ENCODE data around the gene MTFP1. TPM values are rescaled to one million over a fixed set of nuclear protein-coding genes. Genes with fewer than 3 reads are reported as not detected.

MTFP1 gene
- total and polyA plus RNA-seq, 9 of the 15 experiments (the other 6 are each of a cell fraction or from before 2014, with no cell fraction given) = 10.7 to 52.0 (median 30.1) TPM

DNA sequence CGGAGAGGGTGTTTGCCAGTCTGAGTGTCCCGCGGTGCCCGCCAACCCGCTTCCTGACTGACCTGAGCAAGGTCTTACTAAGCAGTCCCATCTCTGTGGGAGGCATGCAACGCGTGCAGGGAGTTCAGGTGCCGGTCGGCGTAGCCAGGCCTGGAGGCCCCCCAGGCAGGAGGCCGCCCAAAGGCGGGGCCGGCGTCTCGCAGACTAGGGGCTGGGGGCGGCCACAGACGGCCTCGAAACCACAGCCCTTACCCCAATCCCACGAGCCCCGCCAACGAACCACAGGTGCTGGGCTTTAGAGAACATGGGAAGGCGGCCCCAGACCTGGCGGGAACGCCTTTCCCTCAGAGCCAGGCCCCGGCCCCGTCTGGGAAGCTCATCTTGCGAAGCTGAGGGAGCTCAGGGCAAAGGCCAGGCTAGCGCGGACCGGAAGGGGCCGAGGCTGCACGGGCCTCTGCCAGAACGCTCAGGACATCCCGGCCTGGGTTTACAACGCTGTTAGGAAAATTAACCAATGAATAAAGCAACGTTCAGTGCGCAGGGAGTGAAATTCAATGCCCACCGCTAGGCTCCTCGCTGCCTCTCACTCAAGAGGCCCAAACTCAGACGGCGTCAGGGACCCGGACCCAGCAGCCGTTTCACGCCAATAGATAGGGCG lies 2.1 kb upstream of the MTFP1 start (continued):
- TF ChIP-seq, protein P1, sequence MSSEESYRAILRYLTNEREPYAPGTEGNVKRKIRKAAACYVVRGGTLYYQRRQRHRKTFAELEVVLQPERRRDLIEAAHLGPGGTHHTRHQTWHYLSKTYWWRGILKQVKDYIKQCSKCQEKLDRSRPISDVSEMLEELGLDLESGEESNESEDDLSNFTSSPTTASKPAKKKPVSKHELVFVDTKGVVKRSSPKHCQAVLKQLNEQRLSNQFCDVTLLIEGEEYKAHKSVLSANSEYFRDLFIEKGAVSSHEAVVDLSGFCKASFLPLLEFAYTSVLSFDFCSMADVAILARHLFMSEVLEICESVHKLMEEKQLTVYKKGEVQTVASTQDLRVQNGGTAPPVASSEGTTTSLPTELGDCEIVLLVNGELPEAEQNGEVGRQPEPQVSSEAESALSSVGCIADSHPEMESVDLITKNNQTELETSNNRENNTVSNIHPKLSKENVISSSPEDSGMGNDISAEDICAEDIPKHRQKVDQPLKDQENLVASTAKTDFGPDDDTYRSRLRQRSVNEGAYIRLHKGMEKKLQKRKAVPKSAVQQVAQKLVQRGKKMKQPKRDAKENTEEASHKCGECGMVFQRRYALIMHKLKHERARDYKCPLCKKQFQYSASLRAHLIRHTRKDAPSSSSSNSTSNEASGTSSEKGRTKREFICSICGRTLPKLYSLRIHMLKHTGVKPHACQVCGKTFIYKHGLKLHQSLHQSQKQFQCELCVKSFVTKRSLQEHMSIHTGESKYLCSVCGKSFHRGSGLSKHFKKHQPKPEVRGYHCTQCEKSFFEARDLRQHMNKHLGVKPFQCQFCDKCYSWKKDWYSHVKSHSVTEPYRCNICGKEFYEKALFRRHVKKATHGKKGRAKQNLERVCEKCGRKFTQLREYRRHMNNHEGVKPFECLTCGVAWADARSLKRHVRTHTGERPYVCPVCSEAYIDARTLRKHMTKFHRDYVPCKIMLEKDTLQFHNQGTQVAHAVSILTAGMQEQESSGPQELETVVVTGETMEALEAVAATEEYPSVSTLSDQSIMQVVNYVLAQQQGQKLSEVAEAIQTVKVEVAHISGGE (CRISPR knock-in tag; IDR thresholded peaks at IDR 0.05) = peak in 1 of 3 experiments; percentile 19; a peak in 1 of 6 replicates
- TF ChIP-seq KAT2B (IDR thresholded peaks at IDR 0.05; ENCODE audit: low read depth, low read length) (no peak), ZNF324 (CRISPR knock-in tag; IDR thresholded peaks at IDR 0.05) (no peak), ZKSCAN8 (CRISPR knock-in tag; IDR thresholded peaks at IDR 0.05) (0 out of 2 replicates have a peak, but pooled peaks have one; percentile 10), POLR2H (tag; IDR thresholded peaks at IDR 0.05; ENCODE audit: low read depth) (peak; percentile 45; the same call in 1 of the 2 replicates), ZNF592 (IDR thresholded peaks at IDR 0.05) (peak; percentile 54), RBBP5 (IDR thresholded peaks at IDR 0.05; ENCODE audit: borderline replicate concordance, insufficient read depth, low read length, poor library complexity, severe bottlenecking) (peak; percentile 19)
- TF ChIP-seq, protein P2, sequence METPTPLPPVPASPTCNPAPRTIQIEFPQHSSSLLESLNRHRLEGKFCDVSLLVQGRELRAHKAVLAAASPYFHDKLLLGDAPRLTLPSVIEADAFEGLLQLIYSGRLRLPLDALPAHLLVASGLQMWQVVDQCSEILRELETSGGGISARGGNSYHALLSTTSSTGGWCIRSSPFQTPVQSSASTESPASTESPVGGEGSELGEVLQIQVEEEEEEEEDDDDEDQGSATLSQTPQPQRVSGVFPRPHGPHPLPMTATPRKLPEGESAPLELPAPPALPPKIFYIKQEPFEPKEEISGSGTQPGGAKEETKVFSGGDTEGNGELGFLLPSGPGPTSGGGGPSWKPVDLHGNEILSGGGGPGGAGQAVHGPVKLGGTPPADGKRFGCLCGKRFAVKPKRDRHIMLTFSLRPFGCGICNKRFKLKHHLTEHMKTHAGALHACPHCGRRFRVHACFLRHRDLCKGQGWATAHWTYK (CRISPR knock-in tag; IDR thresholded peaks at IDR 0.05) = no peak
- TF ChIP-seq, protein P3, sequence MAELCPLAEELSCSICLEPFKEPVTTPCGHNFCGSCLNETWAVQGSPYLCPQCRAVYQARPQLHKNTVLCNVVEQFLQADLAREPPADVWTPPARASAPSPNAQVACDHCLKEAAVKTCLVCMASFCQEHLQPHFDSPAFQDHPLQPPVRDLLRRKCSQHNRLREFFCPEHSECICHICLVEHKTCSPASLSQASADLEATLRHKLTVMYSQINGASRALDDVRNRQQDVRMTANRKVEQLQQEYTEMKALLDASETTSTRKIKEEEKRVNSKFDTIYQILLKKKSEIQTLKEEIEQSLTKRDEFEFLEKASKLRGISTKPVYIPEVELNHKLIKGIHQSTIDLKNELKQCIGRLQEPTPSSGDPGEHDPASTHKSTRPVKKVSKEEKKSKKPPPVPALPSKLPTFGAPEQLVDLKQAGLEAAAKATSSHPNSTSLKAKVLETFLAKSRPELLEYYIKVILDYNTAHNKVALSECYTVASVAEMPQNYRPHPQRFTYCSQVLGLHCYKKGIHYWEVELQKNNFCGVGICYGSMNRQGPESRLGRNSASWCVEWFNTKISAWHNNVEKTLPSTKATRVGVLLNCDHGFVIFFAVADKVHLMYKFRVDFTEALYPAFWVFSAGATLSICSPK (IDR thresholded peaks at IDR 0.05; ENCODE audit: borderline replicate concordance) = no peak
- TF ChIP-seq, protein P4, sequence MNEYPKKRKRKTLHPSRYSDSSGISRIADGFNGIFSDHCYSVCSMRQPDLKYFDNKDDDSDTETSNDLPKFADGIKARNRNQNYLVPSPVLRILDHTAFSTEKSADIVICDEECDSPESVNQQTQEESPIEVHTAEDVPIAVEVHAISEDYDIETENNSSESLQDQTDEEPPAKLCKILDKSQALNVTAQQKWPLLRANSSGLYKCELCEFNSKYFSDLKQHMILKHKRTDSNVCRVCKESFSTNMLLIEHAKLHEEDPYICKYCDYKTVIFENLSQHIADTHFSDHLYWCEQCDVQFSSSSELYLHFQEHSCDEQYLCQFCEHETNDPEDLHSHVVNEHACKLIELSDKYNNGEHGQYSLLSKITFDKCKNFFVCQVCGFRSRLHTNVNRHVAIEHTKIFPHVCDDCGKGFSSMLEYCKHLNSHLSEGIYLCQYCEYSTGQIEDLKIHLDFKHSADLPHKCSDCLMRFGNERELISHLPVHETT (CRISPR knock-in tag; conservative IDR thresholded peaks at IDR 0.05 in 1 of 2, IDR thresholded peaks at IDR 0.05 in 1 of 2) = peak in 1 of 2 experiments; percentile 20; a peak in 1 of 4 replicates
- TF ChIP-seq, protein P5, sequence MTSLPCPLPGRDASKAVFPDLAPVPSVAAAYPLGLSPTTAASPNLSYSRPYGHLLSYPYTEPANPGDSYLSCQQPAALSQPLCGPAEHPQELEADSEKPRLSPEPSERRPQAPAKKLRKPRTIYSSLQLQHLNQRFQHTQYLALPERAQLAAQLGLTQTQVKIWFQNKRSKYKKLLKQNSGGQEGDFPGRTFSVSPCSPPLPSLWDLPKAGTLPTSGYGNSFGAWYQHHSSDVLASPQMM (CRISPR knock-in tag; IDR thresholded peaks at IDR 0.05) = no peak
